Gastrocnemius medialis (tissue), 4 donors: ENCODE measurements around the gene MARCO.

Experiments used
- POLR2A ChIP-seq, 2 donors: fragments of 450-650 bp; IDR thresholded peaks; one replicate each; pipeline ENCODE4 v1.6.1; 2017; ENCODE audit warnings: antibody characterized with exemption in 2 of 2, mild to moderate bottlenecking in 2 of 2, moderate library complexity in 2 of 2
- TF ChIP-seq, protein P1 (sequence below), 5 experiments: fragments of 450-650 bp in 3 of 5; fragments of 200-600 bp in 2 of 5; sonication (generic) in 2 of 5; IDR thresholded peaks in 4 of 5; conservative IDR thresholded peaks in 1 of 5; 1 replicate in 4 of 5; 2 replicates in 1 of 5; pipeline ENCODE4 v1.5.1; 2016 to 2019; ENCODE audit warnings: antibody characterized with exemption in 5 of 5, mild to moderate bottlenecking in 3 of 5, moderate library complexity in 3 of 5

DNA sequence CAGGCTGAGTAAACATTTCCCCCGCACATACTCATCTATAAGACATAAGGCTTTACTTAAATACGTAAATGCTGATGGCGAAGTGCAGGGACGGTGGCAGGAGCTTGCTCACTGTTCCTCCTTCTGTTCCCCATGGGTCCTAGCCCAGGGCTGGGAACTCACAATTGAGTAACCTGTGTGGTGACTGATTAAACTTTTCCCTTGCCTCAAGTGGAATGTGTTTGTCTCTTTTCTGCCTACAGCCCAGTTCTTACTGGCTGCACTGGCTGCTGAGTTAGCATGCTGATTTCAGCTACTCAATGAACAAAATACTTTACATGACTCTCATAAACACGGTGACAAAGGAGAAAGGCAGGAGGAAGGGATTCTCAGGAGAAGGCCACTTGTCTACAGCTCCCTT lies 87.3 kb downstream of the MARCO start:
- TF ChIP-seq, protein P1, sequence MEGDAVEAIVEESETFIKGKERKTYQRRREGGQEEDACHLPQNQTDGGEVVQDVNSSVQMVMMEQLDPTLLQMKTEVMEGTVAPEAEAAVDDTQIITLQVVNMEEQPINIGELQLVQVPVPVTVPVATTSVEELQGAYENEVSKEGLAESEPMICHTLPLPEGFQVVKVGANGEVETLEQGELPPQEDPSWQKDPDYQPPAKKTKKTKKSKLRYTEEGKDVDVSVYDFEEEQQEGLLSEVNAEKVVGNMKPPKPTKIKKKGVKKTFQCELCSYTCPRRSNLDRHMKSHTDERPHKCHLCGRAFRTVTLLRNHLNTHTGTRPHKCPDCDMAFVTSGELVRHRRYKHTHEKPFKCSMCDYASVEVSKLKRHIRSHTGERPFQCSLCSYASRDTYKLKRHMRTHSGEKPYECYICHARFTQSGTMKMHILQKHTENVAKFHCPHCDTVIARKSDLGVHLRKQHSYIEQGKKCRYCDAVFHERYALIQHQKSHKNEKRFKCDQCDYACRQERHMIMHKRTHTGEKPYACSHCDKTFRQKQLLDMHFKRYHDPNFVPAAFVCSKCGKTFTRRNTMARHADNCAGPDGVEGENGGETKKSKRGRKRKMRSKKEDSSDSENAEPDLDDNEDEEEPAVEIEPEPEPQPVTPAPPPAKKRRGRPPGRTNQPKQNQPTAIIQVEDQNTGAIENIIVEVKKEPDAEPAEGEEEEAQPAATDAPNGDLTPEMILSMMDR (IDR thresholded peaks at IDR 0.05 in 4 of 5, conservative IDR thresholded peaks at IDR 0.05 in 1 of 5): no peak
- TF ChIP-seq POLR2A (IDR thresholded peaks at IDR 0.05): no peak
